ENCODE data around the gene SH3BGRL. TPM values are rescaled to one million over a fixed set of nuclear protein-coding genes. Genes with fewer than 3 reads are reported as not detected.
A peak's percentile ranks its signal among the peaks of the same experiment; 100 is the strongest.

The SH3BGRL gene
- polyA plus RNA-seq (2011; rRNA removed) (186 and 276 TPM in 2 replicates), polyA minus RNA-seq (2011; rRNA and poly(A)+ RNA removed) (29.8 and 50.2 TPM in 2 replicates)

- ChIA-PET CTCF (interaction anchor here (2.0 kb wide), 1 partner anchor 175 kb away, joined by 8 read pairs; no protein-coding TSS in a partner anchor), POLR2A (interaction anchor here (0.6 to 1.6 kb wide), 5 partner anchors 57 to 180 kb away, joined by 3 to 5 read pairs (median 5); no protein-coding TSS in a partner anchor)
- TF ChIP-seq CTCF (IDR thresholded peaks at IDR 0.05; ENCODE audit: low read depth, low read length) = no peak
- peak within 1 kb of the TSS; percentile 90 for H3K27ac ChIP-seq (ENCODE audit: low read depth, low read length)
- peak; percentile 73 for DNase-seq (ENCODE audit: low read depth, low spot score)
- no peaks in the 10 kb centered on the region for H3K27me3 ChIP-seq (ENCODE audit: control insufficient read depth, insufficient read depth, low read length)
- peak within 1 kb of the TSS; percentile 73 for H3K4me3 ChIP-seq (ENCODE audit: low read depth, low read length)
- H3K9me3 ChIP-seq (ENCODE audit: control insufficient read depth, insufficient read depth, low read length) = no peaks in the 10 kb centered on the region
Measured at GRCh38 chrX:81201671-81202455, at the start of gene SH3BGRL, which contains the start of gene HMGN5. SH3BGRL (plus strand) TSS chrX:81202102; CDS start chrX:81202201, 99 bp downstream. HMGN5 (minus strand) TSS chrX:81201913; CDS start chrX:81121549, 80,364 bp downstream.

DNA sequence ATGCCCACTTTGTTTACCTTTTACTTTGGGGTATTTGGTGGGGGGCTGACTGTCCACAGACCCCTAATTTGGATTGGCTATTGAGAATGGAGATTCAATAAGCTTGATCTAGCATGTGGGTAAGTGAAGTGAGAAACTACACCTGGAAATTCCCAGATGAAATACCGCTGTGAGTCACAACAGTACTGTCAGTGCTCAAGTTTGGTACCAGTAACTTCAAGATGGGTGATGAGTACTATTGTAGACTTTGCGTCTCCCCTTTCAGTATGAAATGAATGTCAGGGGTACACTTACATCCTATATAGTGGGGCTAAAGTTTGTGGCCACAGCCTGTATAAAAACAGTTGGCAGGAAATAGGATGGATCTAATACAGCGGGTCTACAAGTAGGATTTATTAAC is 33.5 kb upstream of the SH3BGRL start:
- CTCF ChIA-PET = no interaction called here
- Histone ChIP-seq H3K4me3 (ENCODE audit: low read depth, low read length) (no peak overlapping the region), H3K9me3 (ENCODE audit: control insufficient read depth, insufficient read depth, low read length) (no peaks in the 10 kb centered on the region), H3K27me3 (ENCODE audit: control insufficient read depth, insufficient read depth, low read length) (no peaks in the 10 kb centered on the region), H3K27ac (ENCODE audit: low read depth, low read length) (no peak overlapping the region)
- no peak for TF ChIP-seq CTCF (IDR thresholded peaks at IDR 0.05; ENCODE audit: low read depth, low read length)
- DNase-seq (ENCODE audit: low read depth, low spot score) = no peak
- POLR2A ChIA-PET = no interaction called here

DNA sequence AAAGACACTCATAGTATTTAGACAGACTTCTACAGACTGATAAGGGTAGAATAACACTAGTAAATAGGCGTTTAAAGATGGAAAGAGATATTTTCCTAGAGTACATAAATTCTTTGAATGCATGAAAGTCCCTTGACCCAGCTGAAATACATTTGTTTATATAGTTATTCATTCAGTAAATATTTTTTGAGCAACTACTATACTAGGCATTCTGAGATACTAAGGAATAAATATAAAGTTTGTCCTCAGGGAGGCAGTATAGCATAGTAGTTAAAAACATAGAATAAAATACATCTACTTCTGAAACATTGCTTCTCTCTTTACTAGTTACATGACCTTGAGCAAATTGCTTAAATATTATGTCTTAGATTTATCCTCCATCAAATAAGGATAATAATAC is 27.6 kb upstream of the SH3BGRL start:
- Histone ChIP-seq H3K27me3 (ENCODE audit: control insufficient read depth, insufficient read depth, low read length) (no peaks in the 10 kb centered on the region), H3K27ac (ENCODE audit: low read depth, low read length) (no peak overlapping the region), H3K9me3 (ENCODE audit: control insufficient read depth, insufficient read depth, low read length) (no peaks in the 10 kb centered on the region), H3K4me3 (ENCODE audit: low read depth, low read length) (no peak overlapping the region)
- TF ChIP-seq CTCF (IDR thresholded peaks at IDR 0.05; ENCODE audit: low read depth, low read length) = peak; percentile 15; the same call in 1 of the 2 replicates
- no peak for DNase-seq (ENCODE audit: low read depth, low spot score)
- POLR2A ChIA-PET = no interaction called here
- CTCF ChIA-PET = interaction anchor here (0.6 to 2.7 kb wide), 4 partner anchors 9 to 872 kb away, joined by 3 to 29 read pairs (median 8); no protein-coding TSS in a partner anchor

- no peaks in the 10 kb centered on the region for H3K27me3 ChIP-seq (ENCODE audit: control insufficient read depth, insufficient read depth, low read length)
- no peak for TF ChIP-seq CTCF (IDR thresholded peaks at IDR 0.05; ENCODE audit: low read depth, low read length)
- DNase-seq (ENCODE audit: low read depth, low spot score) = no peak
- H3K9me3 ChIP-seq (ENCODE audit: control insufficient read depth, insufficient read depth, low read length) = no peaks in the 10 kb centered on the region
- no peak overlapping the region for H3K27ac ChIP-seq (ENCODE audit: low read depth, low read length)
- POLR2A ChIA-PET = no interaction called here
- CTCF ChIA-PET = interaction anchor here (0.6 to 1.7 kb wide), 8 partner anchors 8 to 314 kb away, joined by 3 to 6 read pairs (median 4); no protein-coding TSS in a partner anchor
- no peak overlapping the region for H3K4me3 ChIP-seq (ENCODE audit: low read depth, low read length)
Measured at GRCh38 chrX:81195259-81195658, 6.6 kb upstream of the SH3BGRL start.

DNA sequence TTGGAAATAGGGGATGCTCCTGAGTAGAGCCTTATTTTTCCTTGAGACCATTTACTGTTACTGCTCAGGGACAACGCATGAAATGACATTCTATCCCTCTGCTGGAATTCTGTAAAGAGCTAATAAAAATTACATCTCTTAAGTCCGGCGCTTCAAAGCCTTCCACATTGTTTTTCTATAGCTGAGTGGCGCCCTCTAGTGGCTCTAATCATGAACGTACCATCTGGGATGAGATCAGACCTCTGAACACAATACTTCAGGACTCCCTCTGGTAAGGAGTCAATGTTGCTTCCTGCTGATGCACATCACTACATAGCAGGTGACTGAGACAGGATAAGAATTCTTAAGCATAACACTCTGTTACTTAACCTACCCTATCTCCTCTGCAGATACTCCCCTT is 6.2 kb upstream of the SH3BGRL start:
- H3K27ac ChIP-seq (ENCODE audit: low read depth, low read length) = no peak overlapping the region

More for the DNA sequence above, 6.2 kb upstream of the SH3BGRL start:
- peak; percentile 51 for TF ChIP-seq CTCF (IDR thresholded peaks at IDR 0.05; ENCODE audit: low read depth, low read length)
- POLR2A ChIA-PET = interaction anchor here (0.7 kb wide), 1 partner anchor 243 kb away, joined by 3 read pairs; no protein-coding TSS in a partner anchor
- DNase-seq (ENCODE audit: low read depth, low spot score) = no peak
- CTCF ChIA-PET = interaction anchor here (0.6 to 1.7 kb wide), 8 partner anchors 9 to 315 kb away, joined by 3 to 6 read pairs (median 4); no protein-coding TSS in a partner anchor
- H3K9me3 ChIP-seq (ENCODE audit: control insufficient read depth, insufficient read depth, low read length) = no peaks in the 10 kb centered on the region
- no peak overlapping the region for H3K4me3 ChIP-seq (ENCODE audit: low read depth, low read length)
- no peaks in the 10 kb centered on the region for H3K27me3 ChIP-seq (ENCODE audit: control insufficient read depth, insufficient read depth, low read length)
